Colonic mucosa (tissue), 4 donors: Measurements from ENCODE around the gene OR10A2. TPM values are rescaled to one million over a fixed set of nuclear protein-coding genes. Genes with fewer than 3 reads are reported as not detected.

Source experiments
- DNase-seq: peaks from one replicate; pipeline ENCODE4 v3.0.0-alpha.2; 2020
- H3K27ac ChIP-seq: fragments of 200-600 bp; one replicate; pipeline ENCODE4 v1.8.0; 2021
- H3K27me3 ChIP-seq: fragments of 200-600 bp; one replicate; pipeline ENCODE4 v1.8.0; 2021
- H3K36me3 ChIP-seq: fragments of 200-600 bp; one replicate; pipeline ENCODE4 v1.8.0; 2021
- H3K4me1 ChIP-seq: fragments of 200-600 bp; one replicate; pipeline ENCODE4 v1.8.0; 2021; ENCODE audit warnings: mild to moderate bottlenecking
- H3K4me3 ChIP-seq: fragments of 200-600 bp; one replicate; pipeline ENCODE4 v1.8.0; 2021
- H3K9ac ChIP-seq, 2 donors: one replicate each; pipeline ENCODE4 v1.7.0; 2013; ENCODE audit warnings: control low read depth in 2 of 2, low read depth in 2 of 2, low read length in 2 of 2
- H3K9me3 ChIP-seq: fragments of 200-600 bp; one replicate; pipeline ENCODE4 v1.8.0; 2021
- CTCF ChIP-seq: fragments of 200-600 bp; IDR thresholded peaks from one replicate; pipeline ENCODE4 v1.8.0; 2022; ENCODE audit warnings: antibody characterized with exemption, mild to moderate bottlenecking
- intact Hi-C: fragments of 100-400 bp; cut with DNase I; formaldehyde crosslinking; loops from one replicate; pipeline ENCODE4 v1.14.1; 2022
- total RNA-seq, 2 donors: library from RNA; stranded (reverse); fragmentation: NEBNext Ultra II Directional in 1 of 2; extraction: Animal tissue kit (Norgen Biotek cat#: 25700) in 1 of 2; gene quantifications; one replicate each; pipeline ENCODE4 v1.2.1, GENCODE V29; 2021
- donor health status: healthy.
- donor health status: DM: no; HTN: no; CAD: no.
- donor health status: DM: no; HTN: no; CAD: no.

Gene OR10A2
- total RNA-seq, 2 donors from 2014 or later: not detected

GRCh38 chr11:6825231-6825744 lies 37.6 kb upstream of the OR10A2 start:
- intact Hi-C loops: no loop called here

DNA sequence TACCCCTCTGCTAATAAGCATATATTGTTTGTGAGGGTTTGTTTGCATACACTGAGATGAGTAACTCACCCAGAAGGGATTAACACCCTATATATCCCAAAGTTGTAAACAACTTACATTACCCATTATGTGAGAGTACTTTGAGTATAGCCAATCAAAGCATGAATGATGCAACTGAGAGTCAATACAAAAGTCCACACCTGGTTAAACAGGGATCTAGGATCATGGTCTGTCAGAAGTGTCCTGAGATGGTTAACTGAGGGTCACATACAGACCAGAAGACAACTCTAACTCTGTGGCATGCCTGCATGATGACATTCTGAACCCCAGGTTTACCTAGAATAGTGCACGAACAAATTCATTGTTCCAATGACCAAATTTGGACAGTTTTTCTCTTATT lies 34.8 kb upstream of the OR10A2 start:
- no peaks in the 10 kb centered on the region for H3K36me3 ChIP-seq
- no peak overlapping the region for H3K4me3 ChIP-seq
- TF ChIP-seq CTCF: no peak
- intact Hi-C loops: no loop called here
- no peak overlapping the region for H3K9ac ChIP-seq
- H3K27me3 ChIP-seq: no peaks in the 10 kb centered on the region
- no peak overlapping the region for H3K27ac ChIP-seq
- DNase-seq: no peak
- no peaks in the 10 kb centered on the region for H3K9me3 ChIP-seq
- H3K4me1 ChIP-seq: no peaks in the 10 kb centered on the region

More at GRCh38 chr11:6825231-6825744, 37.6 kb upstream of the OR10A2 start:
- H3K4me1 ChIP-seq: no peaks in the 10 kb centered on the region
- no peak for TF ChIP-seq CTCF
- H3K4me3 ChIP-seq: no peak overlapping the region
- no peaks in the 10 kb centered on the region for H3K9me3 ChIP-seq
- H3K9ac ChIP-seq: no peak overlapping the region
- H3K27me3 ChIP-seq: no peaks in the 10 kb centered on the region
- no peak overlapping the region for H3K27ac ChIP-seq
- no peak for DNase-seq
- no peaks in the 10 kb centered on the region for H3K36me3 ChIP-seq

GRCh38 chr11:6833356-6833755 lies 29.5 kb upstream of the OR10A2 start:
- intact Hi-C loops: no loop called here
- H3K9me3 ChIP-seq: no peaks in the 10 kb centered on the region
- no peak for TF ChIP-seq CTCF
- no peaks in the 10 kb centered on the region for H3K27me3 ChIP-seq
- no peaks in the 10 kb centered on the region for H3K4me1 ChIP-seq
- H3K4me3 ChIP-seq: no peak overlapping the region
- no peak overlapping the region for H3K27ac ChIP-seq
- no peaks in the 10 kb centered on the region for H3K36me3 ChIP-seq
- no peak overlapping the region for H3K9ac ChIP-seq
- no peak for DNase-seq

DNA sequence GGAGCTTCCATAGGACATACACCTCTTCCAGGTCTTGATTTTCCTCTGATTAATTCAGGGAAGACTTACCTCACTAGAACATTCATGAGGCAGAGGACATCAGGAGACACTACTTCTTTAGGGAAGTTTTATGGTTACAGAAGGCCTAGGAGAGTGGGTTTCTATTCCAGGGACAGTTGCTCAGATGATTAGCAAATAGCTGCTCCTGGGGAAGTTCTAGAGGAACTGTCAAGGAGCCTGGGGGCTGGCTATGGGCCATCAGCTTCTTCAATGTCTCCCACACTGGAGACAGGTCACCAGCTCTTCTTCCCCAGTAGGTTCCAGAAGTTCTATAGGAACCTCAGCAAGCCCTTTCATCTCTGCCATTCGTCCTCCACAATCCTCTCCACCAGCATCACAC lies 28.8 kb upstream of the OR10A2 start:
- Histone ChIP-seq H3K4me1 (no peaks in the 10 kb centered on the region), H3K9me3 (no peaks in the 10 kb centered on the region), H3K27me3 (no peaks in the 10 kb centered on the region), H3K36me3 (no peaks in the 10 kb centered on the region), H3K4me3 (no peak overlapping the region), H3K9ac (no peak overlapping the region), H3K27ac (no peak overlapping the region)
- TF ChIP-seq CTCF: no peak
- intact Hi-C loops: no loop called here
- no peak for DNase-seq

GRCh38 chr11:6841694-6842093 lies 21.2 kb upstream of the OR10A2 start:
- intact Hi-C loops: no loop called here
- Histone ChIP-seq H3K27me3 (no peaks in the 10 kb centered on the region), H3K36me3 (no peaks in the 10 kb centered on the region), H3K4me3 (no peak overlapping the region), H3K9me3 (no peaks in the 10 kb centered on the region), H3K4me1 (no peaks in the 10 kb centered on the region), H3K27ac (no peak overlapping the region), H3K9ac (no peak overlapping the region)
- TF ChIP-seq CTCF: no peak
- no peak for DNase-seq
